K562 (cell line): Measurements from ENCODE around the gene SOCS7. TPM values are rescaled to one million over a fixed set of nuclear protein-coding genes. Genes with fewer than 3 reads are reported as not detected.

Source experiments
- ATAC-seq: fragments of 200-7000 bp; cut with Tn5 transposase; 3 replicates; pipeline ENCODE4 v1.9.1; 2020; ENCODE audit warnings: moderate library complexity
- BruUV-seq: library from RNA; stranded (reverse); fragments of 400-500 nt; replicated peaks from 2 replicates; lab custom pipeline; 2021; lab: Mats Ljungman, UMichigan
- CTCF ChIA-PET: fragments of 300-600 bp; formaldehyde crosslinking; extraction: SDS; loops from one replicate; lab custom pipeline; 2021; ENCODE audit warnings: low intra/inter-chr PET ratio; lab: Yijun Ruan, JAX
- POLR2A ChIA-PET: fragments of 300-600, 350-650 bp; sonication (Branson Sonifier 250); formaldehyde crosslinking; extraction: SDS; loops from one replicate; lab custom pipeline; 2021; ENCODE audit warnings: antibody characterized with exemption, inconsistent platforms; lab: Yijun Ruan, JAX
- DNase-seq, 4 experiments: peaks; one replicate each; pipeline versions ENCODE4 v3.0.0 to v3.0.0-alpha.2; 2011 to 2018; ENCODE audit warnings: low spot score in 3 of 4, mixed read lengths in 3 of 4; ENCODE audit errors: extremely low read depth in 1 of 4
- FAIRE-seq: peaks from 2 replicates; lab custom pipeline; 2011; peaks lifted over from hg19 to GRCh38; lab: Jason Lieb, UNC
- H2AFZ ChIP-seq: 2 replicates; pipeline ENCODE4 v1.6.0; 2011; ENCODE audit warnings: low read depth, low read length, control low read depth, inconsistent platforms
- H3K27ac ChIP-seq: fragments of 200-600 bp; 3 replicates; pipeline ENCODE4 v1.8.0; 2011; ENCODE audit warnings: low read depth, mild to moderate bottlenecking, control low read depth, inconsistent platforms, low read length, moderate library complexity, mixed read lengths; ENCODE audit errors: extremely low read depth
- H3K27me3 ChIP-seq, 2 experiments: fragments of 300-600 bp in 1 of 2; 2 replicates in 1 of 2; 3 replicates in 1 of 2; pipeline versions ENCODE4 v1.6.0 to v1.8.0; 2011; ENCODE audit warnings: inconsistent platforms in 2 of 2, low read length in 2 of 2, mild to moderate bottlenecking in 1 of 2, mixed read lengths in 1 of 2, moderate library complexity in 1 of 2; ENCODE audit not compliant: control insufficient read depth in 2 of 2, insufficient read depth in 2 of 2
- H3K36me3 ChIP-seq: fragments of 300-600 bp; 3 replicates; pipeline ENCODE4 v1.8.0; 2011; ENCODE audit warnings: mild to moderate bottlenecking, low read length, inconsistent platforms; ENCODE audit not compliant: control insufficient read depth, insufficient read depth
- H3K4me1 ChIP-seq, 2 experiments: fragments of 200-600 bp in 1 of 2; replicated peaks in 1 of 2; 2 replicates in 1 of 2; 3 replicates in 1 of 2; pipeline versions ENCODE4 v1.5.1 to v1.8.0; 2011; ENCODE audit warnings: inconsistent platforms in 2 of 2, low read length in 2 of 2, mild to moderate bottlenecking in 1 of 2, mixed read lengths in 1 of 2, moderate library complexity in 1 of 2; ENCODE audit not compliant: control insufficient read depth in 2 of 2, insufficient read depth in 2 of 2
- H3K4me2 ChIP-seq: 2 replicates; pipeline ENCODE4 v1.6.1; 2011; ENCODE audit warnings: low read length, control low read depth, inconsistent platforms, mixed read lengths; ENCODE audit not compliant: insufficient read depth
- H3K4me3 ChIP-seq: fragments of 200-600 bp; sonication (generic), shearing (Covaris generic); 2 replicates; pipeline ENCODE4 v1.5.1; 2016; ENCODE audit warnings: control low read depth, inconsistent platforms
- H3K79me2 ChIP-seq: fragments of 200-600 bp; 3 replicates; pipeline ENCODE4 v1.8.0; 2011; ENCODE audit warnings: low read length, inconsistent platforms; ENCODE audit not compliant: control insufficient read depth, insufficient read depth
- H3K9ac ChIP-seq, 2 experiments: 2 replicates each; pipeline versions ENCODE4 v1.6.0 to v1.6.1; 2011; ENCODE audit warnings: low read depth in 2 of 2, low read length in 2 of 2, control low read depth in 1 of 2, inconsistent platforms in 1 of 2, mild to moderate bottlenecking in 1 of 2, mixed read lengths in 1 of 2; ENCODE audit not compliant: insufficient read depth in 1 of 2
- H3K9me1 ChIP-seq: one replicate; pipeline ENCODE4 v1.6.0; 2011; ENCODE audit warnings: inconsistent platforms, mild to moderate bottlenecking, low read length, moderate library complexity; ENCODE audit not compliant: control insufficient read depth, insufficient read depth
- H3K9me3 ChIP-seq: replicated peaks from 2 replicates; pipeline ENCODE4 v1.5.1; 2011; ENCODE audit warnings: low read depth, low read length, inconsistent platforms; ENCODE audit not compliant: control insufficient read depth, insufficient read depth
- H4K20me1 ChIP-seq: replicated peaks from 2 replicates; pipeline ENCODE4 v1.6.1; 2011; ENCODE audit warnings: low read length, inconsistent platforms, mixed read lengths; ENCODE audit not compliant: control insufficient read depth, insufficient read depth
- MED1 ChIP-seq: sonication (generic); formaldehyde crosslinking; IDR thresholded peaks from 2 replicates; pipeline ENCODE4 v1.8.1; 2023; ENCODE audit warnings: missing genetic modification reagents, borderline replicate concordance
- XRCC3 ChIP-seq: fragments of 450-650 bp; IDR thresholded peaks from 2 replicates; pipeline ENCODE4 v1.6.1; 2017; ENCODE audit warnings: mild to moderate bottlenecking, moderate library complexity
- ZNF436 ChIP-seq: fragments of 250-450, 450-650 bp; sonication (Bioruptor Pico); formaldehyde crosslinking; IDR thresholded peaks from 2 replicates; pipeline ENCODE4 v1.7.0; 2020; ENCODE audit warnings: mild to moderate bottlenecking
- WGBS: fragments of 100-300 bp; shearing (Covaris generic); methylation state at CpG from one replicate; pipeline ENCODE4 v1.1.6; 2016; ENCODE audit warnings: low coverage, mixed read lengths; ENCODE audit not compliant: insufficient coverage; ENCODE audit errors: missing lambda C conversion rate; 5-methylcytosine and 5-hydroxymethylcytosine counted together
- in situ Hi-C: fragments of 300-500 bp; cut with MboI; formaldehyde crosslinking; loops from 4 replicates; pipeline ENCODE4 v1.15.0; 2018; ENCODE audit warnings: inconsistent platforms, mixed read lengths
- intact Hi-C: fragments of 100-400 bp; cut with micrococcal nuclease; formaldehyde crosslinking; loops from 2 replicates; pipeline ENCODE4 v1.14.2; 2022
- polyA plus RNA-seq, 8 experiments: library from polyadenylated mRNA; depleted of rRNA in 4 of 8; stranded (reverse) in 5 of 8; unstranded in 3 of 8; fragments of >200 nt; fragmentation: Nextera tagmentation in 2 of 8; fragmentation: Illumina TruSeq in 1 of 8; extraction: Ambion mirVana in 2 of 8; extraction: Trizol in 1 of 8; gene quantifications; 2 replicates each; pipeline versions ENCODE4 v1.2.1 to v1.2.3, GENCODE V29; 2011 to 2014; ENCODE audit warnings: inconsistent platforms in 1 of 8, missing spikeins in 1 of 8
- total RNA-seq, 7 experiments: library from RNA; depleted of rRNA in 6 of 7; stranded (reverse); fragments of >200 nt in 6 of 7; fragmentation: Illumina TruSeq in 2 of 7; extraction: Trizol in 2 of 7; gene quantifications; 2 replicates each; pipeline versions ENCODE4 v1.2.1 to v1.2.3, GENCODE V29; 2011 to 2021; ENCODE audit warnings: low replicate concordance in 1 of 7
- TF ChIP-seq, protein P1 (sequence below): fragments of 250-450 bp; sonication (Bioruptor Pico); IDR thresholded peaks from 2 replicates; pipeline ENCODE4 v1.4.0; 2020; ENCODE audit warnings: mild to moderate bottlenecking
- TF ChIP-seq, protein P2 (sequence below): fragments of 250-450 bp; sonication (Bioruptor Pico); IDR thresholded peaks from 2 replicates; pipeline ENCODE4 v1.5.1; 2021; ENCODE audit warnings: mild to moderate bottlenecking

Gene SOCS7
- total and polyA plus RNA-seq, 9 of the 15 experiments (the other 6 are each of a cell fraction or from before 2014, with no cell fraction given), result 0.94 to 14.5 (median 8.2) TPM

DNA sequence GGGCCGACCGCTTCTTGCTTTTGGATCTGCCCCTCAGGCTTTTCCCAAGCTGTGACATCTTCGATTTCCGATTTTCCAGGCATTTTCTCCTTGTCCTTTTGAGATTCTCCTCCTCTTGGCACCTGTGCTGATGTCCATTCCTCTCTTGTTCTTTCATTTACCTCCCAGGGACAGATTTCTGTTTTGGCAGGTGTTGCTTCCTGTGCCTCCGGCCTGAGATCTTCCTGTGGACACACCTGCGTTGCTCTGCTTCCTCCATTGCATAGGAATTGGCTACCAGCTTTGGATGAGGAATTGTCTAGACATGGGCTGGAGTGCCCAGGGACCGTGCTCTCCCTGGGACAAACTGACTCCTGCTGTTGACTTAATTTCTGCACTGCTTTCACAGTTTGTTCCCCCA is 23.0 kb upstream of the SOCS7 start:
- H3K4me1 ChIP-seq, result peaks cover 7 to 10% of the 10 kb centered on the region in 2 experiments; a peak in 3 of 5 replicates
- no TSS peak for BruUV-seq
- H3K4me2 ChIP-seq, result no peak overlapping the region
- no peak overlapping the region for H3K4me3 ChIP-seq
- DNase-seq, result no peak
- peaks cover 52 to 65% of the 10 kb centered on the region in 2 experiments; a peak in 4 of 5 replicates for H3K27me3 ChIP-seq
- intact Hi-C loops (no loop called here), in situ Hi-C loops (no loop called here)
- FAIRE-seq, result no peak
- H3K27ac ChIP-seq, result no peak overlapping the region
- H3K9me3 ChIP-seq, result no peaks in the 10 kb centered on the region
- no peaks in the 10 kb centered on the region for H3K79me2 ChIP-seq
- POLR2A ChIA-PET, result interaction anchor here (0.6 to 1.6 kb wide), 9 partner anchors 10 to 84 kb away, joined by 3 to 6 read pairs (median 3); no protein-coding TSS in a partner anchor
- CTCF ChIA-PET, result no interaction called here
- peaks cover 5% of the 10 kb centered on the region; the same call in 1 of the 3 replicates for H3K36me3 ChIP-seq
- no peak overlapping the region for H2AFZ ChIP-seq
- peaks cover 6% of the 10 kb centered on the region for H3K9me1 ChIP-seq
- 0 out of 2 replicates have a peak, but pooled peaks cover 9% of the 10 kb centered on the region for H4K20me1 ChIP-seq
- TF ChIP-seq MED1 (CRISPR knock-in tag) (no peak), XRCC3 (no peak), ZNF436 (CRISPR knock-in tag) (no peak)
- TF ChIP-seq, protein P1, sequence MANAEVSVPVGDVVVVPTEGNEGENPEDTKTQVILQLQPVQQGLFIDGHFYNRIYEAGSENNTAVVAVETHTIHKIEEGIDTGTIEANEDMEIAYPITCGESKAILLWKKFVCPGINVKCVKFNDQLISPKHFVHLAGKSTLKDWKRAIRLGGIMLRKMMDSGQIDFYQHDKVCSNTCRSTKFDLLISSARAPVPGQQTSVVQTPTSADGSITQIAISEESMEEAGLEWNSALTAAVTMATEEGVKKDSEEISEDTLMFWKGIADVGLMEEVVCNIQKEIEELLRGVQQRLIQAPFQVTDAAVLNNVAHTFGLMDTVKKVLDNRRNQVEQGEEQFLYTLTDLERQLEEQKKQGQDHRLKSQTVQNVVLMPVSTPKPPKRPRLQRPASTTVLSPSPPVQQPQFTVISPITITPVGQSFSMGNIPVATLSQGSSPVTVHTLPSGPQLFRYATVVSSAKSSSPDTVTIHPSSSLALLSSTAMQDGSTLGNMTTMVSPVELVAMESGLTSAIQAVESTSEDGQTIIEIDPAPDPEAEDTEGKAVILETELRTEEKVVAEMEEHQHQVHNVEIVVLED (CRISPR knock-in tag), result no peak
- TF ChIP-seq, protein P2, sequence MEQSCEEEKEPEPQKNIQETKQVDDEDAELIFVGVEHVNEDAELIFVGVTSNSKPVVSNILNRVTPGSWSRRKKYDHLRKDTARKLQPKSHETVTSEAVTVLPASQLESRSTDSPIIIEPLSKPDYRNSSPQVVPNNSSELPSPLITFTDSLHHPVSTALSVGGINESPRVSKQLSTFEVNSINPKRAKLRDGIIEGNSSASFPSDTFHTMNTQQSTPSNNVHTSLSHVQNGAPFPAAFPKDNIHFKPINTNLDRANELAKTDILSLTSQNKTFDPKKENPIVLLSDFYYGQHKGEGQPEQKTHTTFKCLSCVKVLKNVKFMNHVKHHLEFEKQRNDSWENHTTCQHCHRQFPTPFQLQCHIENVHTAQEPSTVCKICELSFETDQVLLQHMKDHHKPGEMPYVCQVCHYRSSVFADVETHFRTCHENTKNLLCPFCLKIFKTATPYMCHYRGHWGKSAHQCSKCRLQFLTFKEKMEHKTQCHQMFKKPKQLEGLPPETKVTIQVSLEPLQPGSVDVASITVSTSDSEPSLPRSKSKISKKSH (CRISPR knock-in tag), result no peak
- WGBS, result 1% methylated on average over 7 of the region's 7 CpGs
- ATAC-seq, result no peak
- H3K9ac ChIP-seq, result no peak overlapping the region
